ENCODE data around the gene GPR137B.

GPR137B gene

GRCh38 chr1:236127045-236127444 is 15.3 kb upstream of the GPR137B start:
- Mint-ChIP-seq H3K9me3 (no peaks in the 10 kb centered on the region), H3K36me3 (no peaks in the 10 kb centered on the region), H3K27ac (no peak overlapping the region), H3K4me1 (peaks cover 5% of the 10 kb centered on the region), H3K4me3 (no peak overlapping the region), H3K27me3 (peaks cover 26% of the 10 kb centered on the region)
- ATAC-seq (ENCODE audit: low read depth), result no peak
- DNase-seq (ENCODE audit: low spot score in 2 of 2), result no peak

- H3K27me3 Mint-ChIP-seq, result peaks cover 22% of the 10 kb centered on the region
- no peaks in the 10 kb centered on the region for H3K9me3 Mint-ChIP-seq
- H3K4me3 Mint-ChIP-seq, result no peak overlapping the region
- no peaks in the 10 kb centered on the region for H3K36me3 Mint-ChIP-seq
- DNase-seq (ENCODE audit: low spot score in 2 of 2) (no peak), ATAC-seq (ENCODE audit: low read depth) (no peak)
- H3K27ac Mint-ChIP-seq, result no peak overlapping the region
- H3K4me1 Mint-ChIP-seq, result peaks cover 2% of the 10 kb centered on the region
Measured at GRCh38 chr1:236128646-236129178, 13.6 kb upstream of the GPR137B start.

- no peak for DNase-seq (ENCODE audit: low spot score in 2 of 2)
- Mint-ChIP-seq H3K27me3 (peaks cover 23% of the 10 kb centered on the region), H3K4me1 (peaks cover 2% of the 10 kb centered on the region), H3K4me3 (no peak overlapping the region), H3K36me3 (no peaks in the 10 kb centered on the region), H3K27ac (no peak overlapping the region), H3K9me3 (peaks cover under 1% of the 10 kb centered on the region)
- ATAC-seq (ENCODE audit: low read depth), result no peak
Measured at GRCh38 chr1:236129306-236129705, 13.0 kb upstream of the GPR137B start.

- Mint-ChIP-seq H3K4me3 (no peak overlapping the region), H3K9me3 (peaks cover 2% of the 10 kb centered on the region), H3K27ac (no peak overlapping the region), H3K36me3 (no peaks in the 10 kb centered on the region), H3K4me1 (peaks cover 2% of the 10 kb centered on the region), H3K27me3 (peaks cover 27% of the 10 kb centered on the region)
- DNase-seq (ENCODE audit: low spot score in 2 of 2) (no peak), ATAC-seq (ENCODE audit: low read depth) (no peak)
Measured at GRCh38 chr1:236130372-236130771, 12.0 kb upstream of the GPR137B start.

GRCh38 chr1:236131916-236132315 is 10.4 kb upstream of the GPR137B start:
- peaks cover 26% of the 10 kb centered on the region for H3K27me3 Mint-ChIP-seq
- H3K4me1 Mint-ChIP-seq, result peaks cover 2% of the 10 kb centered on the region
- H3K9me3 Mint-ChIP-seq, result peaks cover 2% of the 10 kb centered on the region
- no peak overlapping the region for H3K27ac Mint-ChIP-seq
- no peak overlapping the region for H3K4me3 Mint-ChIP-seq
- DNase-seq (ENCODE audit: low spot score in 2 of 2) (no peak), ATAC-seq (ENCODE audit: low read depth) (no peak)
- no peaks in the 10 kb centered on the region for H3K36me3 Mint-ChIP-seq

GRCh38 chr1:236132420-236133046 is 9.8 kb upstream of the GPR137B start:
- Mint-ChIP-seq H3K27me3 (peaks cover 28% of the 10 kb centered on the region), H3K9me3 (peaks cover 2% of the 10 kb centered on the region), H3K4me1 (peaks cover 2% of the 10 kb centered on the region), H3K27ac (no peak overlapping the region), H3K4me3 (no peak overlapping the region), H3K36me3 (no peaks in the 10 kb centered on the region)
- ATAC-seq (ENCODE audit: low read depth) (no peak), DNase-seq (ENCODE audit: low spot score in 2 of 2) (no peak)

- peaks cover 2% of the 10 kb centered on the region for H3K9me3 Mint-ChIP-seq
- no peak overlapping the region for H3K4me3 Mint-ChIP-seq
- peaks cover 26% of the 10 kb centered on the region for H3K27me3 Mint-ChIP-seq
- no peak for DNase-seq (ENCODE audit: low spot score in 2 of 2)
- no peak for ATAC-seq (ENCODE audit: low read depth)
- no peaks in the 10 kb centered on the region for H3K36me3 Mint-ChIP-seq
- H3K4me1 Mint-ChIP-seq, result peaks cover 2% of the 10 kb centered on the region
- H3K27ac Mint-ChIP-seq, result no peak overlapping the region
Measured at GRCh38 chr1:236133339-236133738, 9.0 kb upstream of the GPR137B start.

GRCh38 chr1:236133802-236134201 is 8.5 kb upstream of the GPR137B start:
- H3K4me1 Mint-ChIP-seq, result peaks cover 2% of the 10 kb centered on the region
- H3K9me3 Mint-ChIP-seq, result peaks cover 2% of the 10 kb centered on the region
- H3K4me3 Mint-ChIP-seq, result no peak overlapping the region
- no peak for DNase-seq (ENCODE audit: low spot score in 2 of 2)
- ATAC-seq (ENCODE audit: low read depth), result no peak
- H3K27me3 Mint-ChIP-seq, result peaks cover 29% of the 10 kb centered on the region
- H3K27ac Mint-ChIP-seq, result no peak overlapping the region
- H3K36me3 Mint-ChIP-seq, result no peaks in the 10 kb centered on the region

- DNase-seq (ENCODE audit: low spot score in 2 of 2) (no peak), ATAC-seq (ENCODE audit: low read depth) (no peak)
- H3K27me3 Mint-ChIP-seq, result peaks cover 37% of the 10 kb centered on the region
- H3K9me3 Mint-ChIP-seq, result peaks cover 3% of the 10 kb centered on the region
- no peak overlapping the region for H3K4me3 Mint-ChIP-seq
- H3K36me3 Mint-ChIP-seq, result no peaks in the 10 kb centered on the region
- H3K4me1 Mint-ChIP-seq, result peaks cover 8% of the 10 kb centered on the region
- H3K27ac Mint-ChIP-seq, result no peak overlapping the region
Measured at GRCh38 chr1:236137285-236137852, 5.0 kb upstream of the GPR137B start.

- DNase-seq (ENCODE audit: low spot score in 2 of 2) (no peak), ATAC-seq (ENCODE audit: low read depth) (no peak)
- Mint-ChIP-seq H3K27me3 (peaks cover 31% of the 10 kb centered on the region), H3K4me3 (no peak overlapping the region), H3K4me1 (peaks cover 19% of the 10 kb centered on the region), H3K36me3 (peaks cover 3% of the 10 kb centered on the region), H3K9me3 (peaks cover 1% of the 10 kb centered on the region), H3K27ac (no peak overlapping the region)
Measured at GRCh38 chr1:236139495-236139894, 2.8 kb upstream of the GPR137B start.

GRCh38 chr1:236140705-236141446 is 1.5 kb upstream of the GPR137B start:
- peaks cover 27% of the 10 kb centered on the region for H3K27me3 Mint-ChIP-seq

GRCh38 chr1:236141447-236142252 is 689 bp upstream of the GPR137B start:
- peaks cover 21% of the 10 kb centered on the region for H3K4me1 Mint-ChIP-seq
- DNase-seq (ENCODE audit: low spot score in 2 of 2), result peak in 1 of 2 donors; percentile 21
- H3K27me3 Mint-ChIP-seq, result peaks cover 27% of the 10 kb centered on the region
- H3K27ac Mint-ChIP-seq, result peak overlapping the region; percentile 75
- peak overlapping the region; percentile 89 for H3K4me3 Mint-ChIP-seq
- H3K36me3 Mint-ChIP-seq, result peaks cover 6% of the 10 kb centered on the region
- no peak for ATAC-seq (ENCODE audit: low read depth)
- H3K9me3 Mint-ChIP-seq, result peaks cover 1% of the 10 kb centered on the region

More at GRCh38 chr1:236140705-236141446, 1.5 kb upstream of the GPR137B start:
- DNase-seq (ENCODE audit: low spot score in 2 of 2) (no peak), ATAC-seq (ENCODE audit: low read depth) (no peak)
- Mint-ChIP-seq H3K4me3 (peak overlapping the region; percentile 89), H3K27ac (no peak overlapping the region), H3K4me1 (peaks cover 21% of the 10 kb centered on the region), H3K36me3 (peaks cover 3% of the 10 kb centered on the region), H3K9me3 (peaks cover 1% of the 10 kb centered on the region)

- peaks cover 21% of the 10 kb centered on the region for H3K4me1 Mint-ChIP-seq
- peaks cover 33% of the 10 kb centered on the region for H3K27me3 Mint-ChIP-seq
- peak overlapping the region; percentile 89 for H3K4me3 Mint-ChIP-seq
- peak overlapping the region; percentile 60 for H3K27ac Mint-ChIP-seq
- DNase-seq (ENCODE audit: low spot score in 2 of 2), result peak in 1 of 2 donors; percentile 21
- peak; percentile 31 for ATAC-seq (ENCODE audit: low read depth)
- peaks cover 6% of the 10 kb centered on the region for H3K36me3 Mint-ChIP-seq
- H3K9me3 Mint-ChIP-seq, result peaks cover 1% of the 10 kb centered on the region
Measured at GRCh38 chr1:236143104-236143948, 987 bp downstream of the GPR137B start.
